GM12872 (cell line): ENCODE results near the gene TRIOBP.

Source experiments
- CTCF ChIP-seq: IDR thresholded peaks from 3 replicates; pipeline ENCODE4 v1.5.1; 2011; ENCODE audit warnings: low read depth, mild to moderate bottlenecking, low read length, moderate library complexity; ENCODE audit not compliant: insufficient read depth

The TRIOBP gene

DNA sequence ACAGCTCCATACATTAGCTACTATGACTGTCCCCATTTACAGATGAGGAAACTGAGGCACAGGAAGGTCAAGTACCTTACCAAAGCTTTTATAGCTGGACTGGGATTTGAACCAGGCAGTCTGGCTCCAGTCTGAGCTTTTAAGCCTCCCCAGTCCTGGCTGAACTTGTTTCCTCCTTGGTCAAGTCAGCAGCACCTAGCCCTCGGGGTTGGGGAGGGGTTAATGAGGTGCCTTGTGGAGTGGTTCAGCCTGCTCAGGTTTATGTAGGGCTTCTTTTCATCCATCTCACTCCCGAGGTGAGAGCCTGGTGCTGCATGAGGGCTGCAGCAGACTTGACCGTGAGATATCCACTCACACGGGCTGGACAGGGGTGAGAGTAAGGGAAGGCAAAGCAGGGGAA is 74.2 kb downstream of the TRIOBP start:
- TF ChIP-seq CTCF = no peak

DNA sequence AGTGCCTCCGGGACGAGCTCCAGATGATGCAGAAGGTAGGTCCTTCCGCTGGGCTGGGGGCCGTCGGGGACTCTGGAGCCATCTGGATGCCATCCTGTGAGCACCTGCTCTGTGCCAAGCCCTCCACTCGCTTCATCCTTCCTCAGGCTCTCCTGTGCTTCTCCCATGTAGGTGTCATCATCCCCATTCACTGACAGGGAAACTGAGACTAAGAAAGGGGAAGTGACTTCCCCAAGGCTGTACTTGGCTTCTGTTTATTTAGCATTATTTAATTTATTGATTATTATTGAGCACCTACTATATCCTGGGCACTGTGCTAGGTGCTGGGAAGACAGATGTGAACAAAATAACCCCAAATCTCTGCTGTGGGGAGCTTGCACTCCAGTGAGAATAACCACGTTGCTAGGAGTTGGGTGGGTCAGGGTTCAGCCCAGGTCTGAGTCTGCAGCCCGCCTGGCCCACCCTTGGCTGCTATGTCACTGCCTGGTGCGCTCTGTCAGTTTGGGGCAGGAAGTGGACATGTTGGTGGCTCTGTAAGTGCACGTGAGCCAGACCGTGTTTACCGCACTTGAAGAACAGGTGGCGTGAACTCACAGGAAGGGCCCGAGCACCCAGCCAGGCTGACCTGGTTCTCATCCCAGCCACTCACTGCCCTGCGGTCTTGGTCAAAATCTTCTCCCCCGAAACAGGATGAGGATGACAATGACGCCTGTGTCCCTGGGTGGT is 75.0 kb downstream of the TRIOBP start:
- no peak for TF ChIP-seq CTCF

- no peak for TF ChIP-seq CTCF
Measured at GRCh38 chr22:37774728-37775127, 77.9 kb downstream of the TRIOBP start.

DNA sequence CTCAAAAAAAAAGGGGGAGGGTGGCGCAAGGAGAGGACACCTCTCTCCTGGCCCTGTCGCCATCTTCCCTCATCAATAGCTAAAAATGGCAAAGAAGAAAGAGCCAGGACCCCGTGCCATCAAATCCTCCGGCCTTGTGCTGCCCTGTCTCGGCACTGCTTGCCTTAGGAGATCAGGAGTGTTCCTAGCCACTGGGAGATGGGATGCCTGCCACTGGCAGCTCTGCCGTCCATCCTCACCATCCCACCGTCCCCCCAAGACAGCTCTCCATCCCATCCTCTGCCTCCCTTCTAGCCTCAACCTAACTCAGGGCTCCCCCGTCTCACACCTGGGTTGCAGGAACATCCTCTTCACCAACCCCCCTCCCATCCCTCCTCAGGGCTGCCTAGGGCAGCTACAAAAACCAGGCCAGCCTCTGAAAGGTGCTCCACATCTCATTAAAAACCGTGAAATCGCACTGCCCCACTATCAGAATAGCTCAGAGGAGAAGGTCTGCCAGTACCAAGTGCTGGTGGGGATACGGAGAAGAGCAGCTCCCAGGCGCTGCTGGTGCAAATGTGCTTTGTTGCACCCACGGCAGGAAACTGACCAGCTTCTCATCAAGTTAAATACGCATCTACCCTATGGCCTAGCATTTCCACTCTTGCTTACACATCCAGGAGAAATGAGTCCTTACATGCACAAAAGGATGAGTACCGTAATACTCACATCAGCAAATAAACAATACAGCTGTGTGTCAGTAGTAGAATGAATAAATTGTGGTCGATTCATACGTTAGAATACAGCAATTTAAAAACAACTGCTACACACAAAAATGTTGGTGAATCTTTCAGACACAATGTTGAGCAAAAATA is 79.2 kb downstream of the TRIOBP start:
- TF ChIP-seq CTCF = no peak

GRCh38 chr22:37776639-37777005 is 79.8 kb downstream of the TRIOBP start:
- no peak for TF ChIP-seq CTCF

DNA sequence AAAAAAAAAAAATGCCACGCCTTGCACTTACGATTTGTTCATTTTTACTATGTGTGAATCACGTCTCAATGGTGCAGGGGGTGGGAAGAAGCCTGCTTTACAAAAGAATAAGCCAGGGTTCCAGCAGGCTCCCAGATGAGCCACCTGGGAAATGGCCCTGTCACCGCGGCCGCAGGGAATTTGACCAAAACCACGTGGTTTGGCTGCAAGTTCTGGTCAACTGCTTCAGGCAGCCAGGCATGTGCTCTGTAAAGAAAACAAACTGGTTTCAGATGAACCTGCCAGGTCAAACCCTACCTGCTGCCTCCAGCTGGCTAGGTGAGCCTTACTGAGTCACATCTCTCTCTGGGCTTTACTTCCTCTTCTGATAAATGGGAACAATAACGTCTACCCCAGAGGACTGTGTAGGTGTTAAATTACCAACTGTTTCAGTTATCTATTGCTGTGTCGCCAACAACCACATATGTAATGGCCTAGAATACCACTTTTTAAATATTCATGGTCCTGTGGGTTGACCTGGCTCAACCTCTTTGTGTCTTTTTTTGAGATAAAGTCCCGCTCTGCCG is 80.4 kb downstream of the TRIOBP start:
- no peak for TF ChIP-seq CTCF

GRCh38 chr22:37778370-37779009 is 81.6 kb downstream of the TRIOBP start:
- no peak for TF ChIP-seq CTCF
